ENCODE data around the gene RBM43.
"Not testable (repeated sequence)": the region's sequence is repeated elsewhere in the genome, so short reads cannot be mapped to it uniquely, and the experiment has no call there.

Gene RBM43

GRCh38 chr2:151261231-151261976 lies at the start of gene RBM43:
Gene RBM43, minus strand, starts transcription at chr2:151261863. Its CDS starts 136 bp downstream, at chr2:151261727.
- peak; percentile 95 for DNase-seq (ENCODE audit: low read depth)

DNA sequence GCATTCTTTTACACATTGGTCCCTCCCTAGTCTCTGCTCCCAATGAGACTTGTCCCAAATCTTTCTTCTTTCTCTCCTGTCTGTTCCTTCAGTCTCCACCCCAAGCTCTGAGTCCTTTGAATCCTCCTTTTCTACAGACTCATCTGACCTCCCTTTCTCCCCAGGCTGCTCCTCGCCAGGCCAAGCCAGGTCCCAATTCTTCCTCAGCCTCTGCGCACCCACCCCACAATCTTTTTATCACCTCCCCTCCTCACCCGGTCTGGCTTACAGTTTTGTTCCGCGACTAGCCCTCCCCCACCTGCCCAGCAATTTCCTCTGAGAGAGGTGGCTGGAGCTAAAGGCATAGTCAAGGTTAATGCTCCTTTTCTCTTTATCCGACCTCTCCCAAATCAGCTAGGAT lies 48.6 kb upstream of the RBM43 start:
- not testable (repeated sequence) for DNase-seq (ENCODE audit: low read depth)

- peak; percentile 62 for DNase-seq (ENCODE audit: low read depth)
Observed at GRCh38 chr2:151306621-151307020, 45.0 kb upstream of the RBM43 start.

DNA sequence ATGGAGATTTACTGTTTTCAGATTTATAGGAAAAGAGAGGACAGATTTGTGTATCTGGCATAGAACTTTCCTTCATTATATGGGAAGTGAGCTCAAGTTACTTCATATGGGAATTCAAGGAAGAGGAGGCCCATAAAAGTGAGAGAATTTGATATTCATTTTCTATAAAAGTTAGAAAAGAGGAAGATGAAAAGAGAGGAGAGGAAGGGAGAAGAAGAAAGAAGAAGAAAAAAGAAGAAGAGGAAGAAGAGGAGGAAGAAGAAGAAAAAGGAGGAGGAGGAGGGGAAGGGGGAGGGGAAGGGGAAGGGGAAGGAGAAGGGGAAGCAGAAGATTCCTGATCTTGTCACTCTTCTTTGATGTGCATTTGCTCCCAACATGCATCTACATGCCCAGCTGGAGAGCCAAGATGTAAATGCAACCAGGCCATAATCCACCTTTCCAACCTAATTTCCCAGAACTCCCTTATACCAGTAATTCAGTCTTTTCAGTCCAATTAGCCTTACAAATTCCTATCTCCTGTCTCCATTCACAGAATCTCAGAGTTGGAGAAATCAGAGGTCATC lies 43.5 kb upstream of the RBM43 start:
- no peak for DNase-seq (ENCODE audit: low read depth)

DNA sequence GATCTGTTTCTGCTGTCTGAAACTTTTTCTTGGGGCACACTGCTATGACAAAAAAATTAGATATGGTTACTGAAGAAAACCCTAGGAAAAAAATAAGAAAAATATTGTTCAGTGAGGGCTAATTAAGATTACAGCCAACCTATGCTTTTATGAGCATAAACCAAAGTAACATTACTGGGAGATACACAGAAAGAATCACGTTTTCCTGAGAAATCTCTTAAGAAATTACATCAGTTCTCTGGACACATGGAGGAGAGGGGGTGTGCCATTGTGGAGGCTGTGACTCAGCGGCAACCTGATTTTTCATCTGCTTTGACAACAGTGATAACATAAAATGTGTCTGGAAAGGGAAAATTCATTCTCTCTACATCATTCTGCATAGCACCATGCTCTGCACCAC lies 41.2 kb upstream of the RBM43 start:
- peak; percentile 11 for DNase-seq (ENCODE audit: low read depth)

GRCh38 chr2:151302404-151302803 lies 40.7 kb upstream of the RBM43 start:
- no peak for DNase-seq (ENCODE audit: low read depth)

GRCh38 chr2:151299920-151300539 lies 38.4 kb upstream of the RBM43 start:
- peak; percentile 5 for DNase-seq (ENCODE audit: low read depth)

DNA sequence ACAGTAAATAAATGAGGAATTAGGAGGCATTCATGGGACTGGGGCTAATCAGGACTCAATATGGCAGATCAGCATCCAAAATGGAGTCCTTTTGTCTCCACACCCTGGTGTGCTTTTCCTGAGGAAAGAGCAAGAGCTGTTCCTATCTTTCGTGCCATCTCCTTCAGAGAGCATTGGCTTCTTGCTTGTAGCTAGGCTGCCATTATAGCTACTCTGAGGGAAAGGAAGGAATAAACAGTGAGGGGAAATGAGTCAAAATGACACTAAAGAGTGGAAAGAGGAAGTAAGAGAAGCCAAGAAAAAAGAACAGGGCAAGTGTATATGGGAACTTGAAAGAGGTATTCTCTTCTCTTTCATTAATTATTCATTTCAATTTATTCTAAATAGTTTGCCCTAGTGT lies 36.2 kb upstream of the RBM43 start:
- no peak for DNase-seq (ENCODE audit: low read depth)

GRCh38 chr2:151295926-151296325 lies 34.3 kb upstream of the RBM43 start:
- not testable (repeated sequence) for DNase-seq (ENCODE audit: low read depth)

DNA sequence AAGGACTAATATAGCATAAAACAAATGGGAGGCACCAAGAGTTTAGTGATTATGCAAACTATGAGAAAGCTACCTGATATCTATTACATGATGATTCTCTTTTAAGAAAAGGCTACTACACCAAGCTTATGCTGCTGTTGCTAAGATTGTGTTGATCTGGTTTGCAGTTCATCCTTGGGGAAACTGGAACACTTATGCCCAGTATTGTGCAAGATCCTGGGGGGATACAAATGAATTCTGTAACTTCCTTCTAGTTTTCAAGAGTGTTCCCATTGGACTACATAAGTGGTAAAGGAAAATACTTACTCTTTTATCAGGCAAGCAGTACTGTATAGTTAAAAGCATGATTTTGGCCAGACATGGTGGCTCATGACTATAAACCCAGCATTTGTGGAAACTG lies 30.9 kb upstream of the RBM43 start:
- DNase-seq (ENCODE audit: low read depth), result no peak

DNA sequence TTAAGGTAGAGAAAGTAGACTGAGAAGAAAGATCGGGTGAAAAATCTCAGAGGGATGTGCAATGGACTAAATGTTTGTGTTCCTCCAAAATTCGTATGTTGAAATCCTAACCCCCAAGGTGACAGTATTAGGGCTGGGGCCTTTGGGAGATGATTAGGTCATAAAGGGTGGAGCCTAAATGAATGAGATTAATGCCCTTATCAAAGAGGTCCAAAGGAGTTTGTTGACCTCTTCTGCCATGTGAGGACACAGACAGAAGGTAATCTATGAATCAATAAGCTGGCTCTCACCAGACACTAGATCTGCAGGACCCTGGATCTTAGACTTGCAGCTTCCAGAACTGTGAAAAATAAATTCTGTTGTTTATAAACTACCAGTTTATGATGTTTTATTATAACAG lies 30.5 kb upstream of the RBM43 start:
- DNase-seq (ENCODE audit: low read depth), result no peak

DNA sequence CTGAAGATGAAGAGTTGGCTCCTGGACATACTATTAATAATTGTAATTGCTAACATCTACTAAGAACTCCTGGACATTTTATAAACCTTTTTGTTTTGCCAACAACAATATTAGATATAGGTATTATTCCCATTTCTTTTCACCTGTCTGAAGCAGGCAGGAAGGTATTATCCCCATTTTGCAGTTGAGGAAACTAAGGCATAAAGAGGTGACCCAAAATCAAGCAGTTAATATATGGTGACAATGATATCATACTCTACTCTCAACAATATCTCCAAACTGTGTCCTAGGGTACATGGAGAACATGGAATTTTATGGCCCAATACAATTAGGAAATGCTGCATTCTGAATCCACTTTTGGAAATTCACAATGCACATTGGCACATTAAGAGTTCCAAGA lies 29.6 kb upstream of the RBM43 start:
- no peak for DNase-seq (ENCODE audit: low read depth)

GRCh38 chr2:151289972-151290866 lies 28.6 kb upstream of the RBM43 start:
- peak; percentile 91 for DNase-seq (ENCODE audit: low read depth)

DNA sequence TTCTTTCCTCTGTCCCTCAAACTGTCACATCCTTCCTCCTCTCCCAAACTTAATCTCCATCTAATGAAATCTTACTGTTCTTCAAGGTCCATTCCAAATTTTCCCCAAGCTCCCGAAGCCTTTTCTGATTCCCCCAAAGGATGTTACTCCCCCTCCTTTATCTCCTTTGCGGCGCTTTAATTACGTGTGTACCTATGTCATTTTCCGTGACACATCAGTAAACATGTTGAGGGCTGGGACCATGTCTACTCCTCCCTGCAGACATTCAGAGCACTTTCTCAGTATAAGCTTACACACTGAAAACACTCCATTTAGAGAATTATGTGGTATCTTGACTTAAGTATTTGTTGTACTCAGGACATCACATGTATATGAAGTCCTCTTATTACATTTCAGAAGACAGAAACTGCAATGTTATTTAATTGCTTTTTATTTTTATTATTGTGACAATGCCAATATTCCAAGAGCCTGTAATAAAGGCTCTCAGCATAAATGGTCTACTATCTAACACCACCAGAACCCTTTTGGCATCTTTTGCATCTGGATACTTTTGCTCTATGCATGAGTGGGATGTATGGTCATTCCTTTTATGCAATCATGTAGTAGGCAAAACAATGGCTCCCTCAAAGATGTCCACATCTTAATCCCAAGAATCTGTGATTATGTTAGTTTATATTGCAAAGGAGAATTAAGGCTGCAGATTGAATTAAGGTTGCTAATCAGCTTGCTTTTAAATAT lies 26.0 kb upstream of the RBM43 start:
- no peak for DNase-seq (ENCODE audit: low read depth)

- DNase-seq (ENCODE audit: low read depth), result no peak
Observed at GRCh38 chr2:151282401-151282800, 20.7 kb upstream of the RBM43 start.

- DNase-seq (ENCODE audit: low read depth), result peak; percentile 23
Observed at GRCh38 chr2:151280271-151280670, 18.6 kb upstream of the RBM43 start.

GRCh38 chr2:151278487-151278886 lies 16.8 kb upstream of the RBM43 start:
- no peak for DNase-seq (ENCODE audit: low read depth)

DNA sequence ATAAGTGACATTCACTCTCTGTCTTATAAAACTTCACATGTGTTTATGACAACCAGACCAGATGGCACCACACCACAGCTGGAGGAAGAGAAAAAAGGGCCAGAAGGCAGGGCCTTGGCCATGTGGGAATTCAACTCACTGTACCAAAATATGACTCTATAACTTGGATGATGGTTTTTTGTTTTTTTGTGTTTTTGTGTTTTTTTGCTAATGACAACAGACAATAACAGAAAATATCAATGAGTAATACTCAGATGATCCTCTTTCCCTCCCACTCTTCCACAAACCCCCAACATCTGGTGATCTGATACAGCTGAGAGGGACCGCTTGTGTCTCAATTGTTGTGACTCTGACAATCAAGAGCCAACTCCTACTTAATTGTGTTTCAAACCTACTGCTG lies 15.4 kb upstream of the RBM43 start:
- DNase-seq (ENCODE audit: low read depth), result no peak

DNA sequence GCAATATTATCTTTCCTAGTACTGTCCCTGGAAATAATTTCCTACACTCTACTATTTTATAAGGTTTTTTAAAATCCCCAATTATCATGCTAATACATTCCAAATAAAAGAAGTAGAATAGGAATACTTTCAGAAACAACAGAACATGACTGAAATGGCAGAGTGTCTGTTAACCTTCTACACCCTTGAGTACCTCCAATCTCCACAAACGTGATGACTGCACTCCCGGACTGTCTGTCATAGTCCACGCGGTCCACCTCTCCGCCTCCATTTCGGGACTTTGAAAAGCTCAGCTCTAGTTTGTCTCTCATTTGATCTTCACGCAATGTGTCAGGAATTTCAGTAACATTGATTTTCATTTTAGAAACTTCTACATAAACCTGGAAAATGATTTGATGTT lies 13.6 kb upstream of the RBM43 start:
- DNase-seq (ENCODE audit: low read depth), result no peak

DNA sequence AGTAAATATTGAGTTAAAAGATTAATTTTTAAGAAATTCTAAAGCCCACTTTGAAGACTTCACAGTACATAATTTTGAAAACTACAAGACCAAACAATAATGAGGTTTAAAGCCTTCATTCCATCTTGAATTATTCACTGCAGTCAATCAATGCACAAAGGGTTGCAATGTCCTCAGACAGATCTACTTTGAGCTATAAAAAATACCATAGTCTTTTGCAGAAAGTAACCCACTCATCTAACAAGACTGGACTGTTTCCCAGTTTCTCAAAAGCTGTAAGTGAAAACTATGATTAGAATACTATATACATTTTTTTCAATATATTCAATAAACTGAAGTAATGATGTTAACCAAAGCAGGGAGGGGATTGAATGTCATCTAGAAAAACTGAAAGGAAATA lies 10.2 kb upstream of the RBM43 start:
- no peak for DNase-seq (ENCODE audit: low read depth)

GRCh38 chr2:151269798-151270568 lies 8.3 kb upstream of the RBM43 start:
- no peak for DNase-seq (ENCODE audit: low read depth)
